GM23248 (cell line): ENCODE measurements around the gene NDUFV2.

ENCODE experiments used
- EZH2 ChIP-seq: fragments of 200-600 bp; sonication (generic); IDR thresholded peaks from 2 replicates; pipeline ENCODE4 v1.6.1; 2018; ENCODE audit warnings: antibody characterized with exemption, mild to moderate bottlenecking; ENCODE audit not compliant: insufficient read depth, poor library complexity, severe bottlenecking
- EZH2phosphoT487 ChIP-seq: fragments of 200-600 bp; sonication (generic); IDR thresholded peaks from 2 replicates; pipeline ENCODE4 v1.6.1; 2018; ENCODE audit warnings: antibody characterized with exemption, moderate library complexity, mild to moderate bottlenecking, low read depth; ENCODE audit not compliant: insufficient read depth

DNA sequence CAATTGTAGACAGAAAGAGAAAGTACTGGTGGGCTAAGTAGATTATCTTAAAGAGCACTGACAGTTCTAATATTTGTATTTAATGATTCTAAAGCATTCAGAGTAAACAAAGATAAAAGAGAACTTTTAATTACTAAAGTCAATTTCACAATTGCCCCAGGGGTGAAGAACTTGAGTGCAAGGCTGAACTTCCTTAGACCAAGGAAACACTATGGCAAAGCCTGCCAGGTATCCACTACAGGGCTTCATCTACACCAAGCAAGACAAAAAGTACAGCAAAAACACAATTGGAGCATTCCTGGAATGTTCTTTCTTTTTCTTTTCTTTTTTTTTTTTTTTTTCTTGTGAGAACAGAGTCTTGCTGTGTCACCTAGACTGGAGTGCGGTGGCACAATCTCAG, 46.9 kb upstream of the NDUFV2 start:
- TF ChIP-seq EZH2phosphoT487 (no peak), EZH2 (no peak)
